ENCODE data around the gene UGGT1. TPM values are rescaled to one million over a fixed set of nuclear protein-coding genes. Genes with fewer than 3 reads are reported as not detected.

Gene UGGT1
- total RNA-seq (10 to 100 TPM; 51.5 to 74.7 TPM), polyA plus RNA-seq (10 to 100 TPM in 1 of 2 donors, 1 to 10 TPM in 1; 6.7 to 13.4 TPM)

GRCh38 chr2:128090945-128091725 is at the start of gene UGGT1:
UGGT1 (plus strand) TSS chr2:128091200; CDS start chr2:128091358, 158 bp downstream.
- TF ChIP-seq HNF4A (conservative IDR thresholded peaks at IDR 0.05) = peak; percentile 37 to 48
- peak in 1 of 2 donors; percentile 36 for TF ChIP-seq JUND (IDR thresholded peaks at IDR 0.05)
- peak; percentile 31 for TF ChIP-seq FOXA1 (IDR thresholded peaks at IDR 0.05)
- TF ChIP-seq REST (IDR thresholded peaks at IDR 0.05) = peak; percentile 86
- TF ChIP-seq RAD21 (IDR thresholded peaks at IDR 0.05) = peak; percentile 39 to 58
- TF ChIP-seq ZBTB33 (IDR thresholded peaks at IDR 0.05) = no peak
- TF ChIP-seq SP1 (IDR thresholded peaks at IDR 0.05) = peak; percentile 67
- TF ChIP-seq HNF4G (IDR thresholded peaks at IDR 0.05) = no peak
- TF ChIP-seq TAF1 (conservative IDR thresholded peaks at IDR 0.05) = peak; percentile 99
- TF ChIP-seq NR2F2 (IDR thresholded peaks at IDR 0.05) = peak; percentile 85
- peak; percentile 90 to 97 for TF ChIP-seq GABPA (IDR thresholded peaks at IDR 0.05 in 1 of 2, conservative IDR thresholded peaks at IDR 0.05 in 1 of 2)
- peak; percentile 59 to 71 for TF ChIP-seq RXRA (IDR thresholded peaks at IDR 0.05)
- peak; percentile 67 to 75 for TF ChIP-seq EGR1 (IDR thresholded peaks at IDR 0.05; ENCODE audit: low read depth in 2 of 2)
- TF ChIP-seq ATF3 (IDR thresholded peaks at IDR 0.05) = no peak
- TF ChIP-seq YY1 (IDR thresholded peaks at IDR 0.05) = peak; percentile 91
- TF ChIP-seq MAX (IDR thresholded peaks at IDR 0.05) = peak; percentile 88
- Histone ChIP-seq H3K27me3 (ENCODE audit: control insufficient read depth in 4 of 4, insufficient read depth in 4 of 4, low read length in 3 of 4) (no peaks in the 10 kb centered on the region), H3K4me1 (ENCODE audit: control insufficient read depth in 4 of 4, insufficient read depth in 4 of 4, low read length in 3 of 4) (peaks cover 0 to 15% (median 12%) of the 10 kb centered on the region in 4 donors), H3K27ac (ENCODE audit: low read depth in 1 of 2, low read length in 2 of 2) (peak within 1 kb of the TSS; percentile 82 to 86), H3K9me3 (ENCODE audit: control insufficient read depth in 4 of 4, low read length in 3 of 4) (no peaks in the 10 kb centered on the region), H3K36me3 (ENCODE audit: control insufficient read depth in 4 of 4, insufficient read depth in 3 of 4, low read depth in 1 of 4, low read length in 3 of 4) (peaks cover 0 to 3% (median 0%) of the 10 kb centered on the region in 4 donors), H3K4me3 (ENCODE audit: low read depth in 1 of 3, low read length in 3 of 3) (peak within 1 kb of the TSS; percentile 70 to 97 (median 97)), H3K9ac (ENCODE audit: low read depth in 1 of 2, low read length in 2 of 2) (peak within 1 kb of the TSS; percentile 83 to 90)
- WGBS = under 1% methylated on average over 59 of the region's 59 CpGs
- DNase-seq (ENCODE audit: low spot score) = peak; percentile 93

- H3K27ac ChIP-seq (ENCODE audit: low read depth in 1 of 2, low read length in 2 of 2) = no peak overlapping the region
- H3K36me3 ChIP-seq (ENCODE audit: control insufficient read depth in 4 of 4, insufficient read depth in 3 of 4, low read depth in 1 of 4, low read length in 3 of 4) = no peaks in the 10 kb centered on the region
- H3K27me3 ChIP-seq (ENCODE audit: control insufficient read depth in 4 of 4, insufficient read depth in 4 of 4, low read length in 3 of 4) = no peaks in the 10 kb centered on the region
- H3K9ac ChIP-seq (ENCODE audit: low read depth in 1 of 2, low read length in 2 of 2) = no peak overlapping the region
- no peaks in the 10 kb centered on the region for H3K4me1 ChIP-seq (ENCODE audit: control insufficient read depth in 4 of 4, insufficient read depth in 4 of 4, low read length in 3 of 4)
- peaks cover 11 to 23% (median 22%) of the 10 kb centered on the region in 4 donors for H3K9me3 ChIP-seq (ENCODE audit: control insufficient read depth in 4 of 4, low read length in 3 of 4)
- H3K4me3 ChIP-seq (ENCODE audit: low read depth in 1 of 3, low read length in 3 of 3) = no peak overlapping the region
- TF ChIP-seq GABPA (IDR thresholded peaks at IDR 0.05 in 1 of 2, conservative IDR thresholded peaks at IDR 0.05 in 1 of 2) (no peak), MAX (IDR thresholded peaks at IDR 0.05) (no peak), FOXA1 (IDR thresholded peaks at IDR 0.05) (no peak), ZBTB33 (IDR thresholded peaks at IDR 0.05) (no peak), FOXA2 (IDR thresholded peaks at IDR 0.05) (no peak)
- no peak for DNase-seq (ENCODE audit: low spot score)
- 67% methylated on average over 3 of the region's 3 CpGs for WGBS
Observed at GRCh38 chr2:128041561-128041960, 49.4 kb upstream of the UGGT1 start.

Measured in liver (tissue), 9 donors.